GM12892 (cell line): ENCODE data around the gene DCAF10.

Experiments used
- POLR2A ChIP-seq: IDR thresholded peaks from 2 replicates; pipeline ENCODE4 v1.6.1; 2011; ENCODE audit warnings: low read depth, low read length, control low read depth
- TAF1 ChIP-seq: IDR thresholded peaks from 2 replicates; pipeline ENCODE4 v1.6.1; 2011; ENCODE audit warnings: low read depth, mild to moderate bottlenecking, control low read depth, low read length, borderline replicate concordance

DNA sequence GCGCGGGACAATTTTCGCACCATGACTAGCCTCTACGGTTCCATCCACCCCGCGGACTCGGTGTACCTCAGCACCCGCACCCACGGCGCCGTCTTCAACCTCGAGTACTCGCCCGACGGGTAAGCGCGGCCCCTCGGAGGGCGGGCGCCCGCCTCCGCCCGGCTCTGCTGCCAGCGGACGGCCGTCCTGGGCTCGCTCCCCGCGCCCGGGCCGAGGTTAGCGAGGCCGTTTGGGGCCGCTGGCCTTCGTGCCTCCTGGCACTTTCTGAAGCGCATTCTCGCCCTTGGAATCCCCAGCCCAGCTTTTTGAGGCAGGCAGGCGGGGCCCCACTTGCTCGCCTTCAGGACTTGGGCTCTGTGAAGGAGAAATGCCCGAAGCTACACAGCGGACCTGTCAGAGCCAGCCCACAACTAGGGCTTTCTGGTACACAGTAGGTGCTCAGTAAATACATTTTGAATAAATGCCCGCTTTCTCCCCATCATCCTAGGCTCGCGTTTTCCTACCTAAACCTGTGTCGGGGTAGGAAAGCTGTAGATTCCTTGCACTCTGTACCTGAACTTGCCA is 772 bp downstream of the DCAF10 start:
- no peak for TF ChIP-seq TAF1
- TF ChIP-seq POLR2A = no peak
